Progenitor cell of endocrine pancreas (in vitro differentiated cells): ENCODE data around the gene ERC1. TPM values are rescaled to one million over a fixed set of nuclear protein-coding genes. Genes with fewer than 3 reads are reported as not detected.

Experiments
- DNase-seq: peaks from one replicate; pipeline ENCODE4 v3.0.0; 2021; ENCODE audit warnings: low spot score; ENCODE audit not compliant: unreplicated experiment
- H3K27ac Mint-ChIP-seq: 2 replicates; pipeline ENCODE4 v1.8.0; 2021; ENCODE audit warnings: mild to moderate bottlenecking, moderate library complexity, mixed read lengths
- H3K27me3 Mint-ChIP-seq: 2 replicates; pipeline ENCODE4 v1.8.0; 2021; ENCODE audit warnings: mixed read lengths
- H3K36me3 Mint-ChIP-seq: 2 replicates; pipeline ENCODE4 v1.8.0; 2022; ENCODE audit warnings: mixed read lengths; ENCODE audit not compliant: insufficient read depth
- H3K4me1 Mint-ChIP-seq: 2 replicates; pipeline ENCODE4 v1.8.0; 2021; ENCODE audit warnings: low read depth, mixed read lengths
- H3K4me3 Mint-ChIP-seq: 2 replicates; pipeline ENCODE4 v1.8.0; 2021; ENCODE audit warnings: low read depth, mild to moderate bottlenecking, moderate library complexity, mixed read lengths
- H3K9me3 Mint-ChIP-seq: 2 replicates; pipeline ENCODE4 v1.8.0; 2021; ENCODE audit warnings: low read depth, mixed read lengths
- CTCF ChIP-seq: fragments of 200-600 bp; sonication (generic); IDR thresholded peaks from one replicate; pipeline ENCODE4 v1.5.0; 2021; ENCODE audit warnings: antibody characterized with exemption, mild to moderate bottlenecking; ENCODE audit not compliant: unreplicated experiment
- total RNA-seq: library from RNA; stranded (reverse); gene quantifications from 2 replicates; pipeline ENCODE4 v1.2.1, GENCODE V29; 2021

Gene ERC1
- total RNA-seq, 1 donor from 2014 or later, result 146 TPM

- peaks cover 66% of the 10 kb centered on the region for H3K27me3 Mint-ChIP-seq
- H3K9me3 Mint-ChIP-seq, result no peaks in the 10 kb centered on the region
- TF ChIP-seq CTCF, result peak; percentile 11
- no peak overlapping the region for H3K27ac Mint-ChIP-seq
- peak overlapping the region; percentile 72 for H3K4me3 Mint-ChIP-seq
- peaks cover 16% of the 10 kb centered on the region for H3K4me1 Mint-ChIP-seq
- no peak for DNase-seq
- no peaks in the 10 kb centered on the region for H3K36me3 Mint-ChIP-seq
Measured at GRCh38 chr12:1532375-1533165, 541.5 kb downstream of the ERC1 start.

GRCh38 chr12:1533205-1533601 lies 542.2 kb downstream of the ERC1 start:
- Mint-ChIP-seq H3K9me3 (no peaks in the 10 kb centered on the region), H3K4me3 (no peak overlapping the region), H3K27me3 (peaks cover 62% of the 10 kb centered on the region), H3K4me1 (peaks cover 16% of the 10 kb centered on the region), H3K27ac (no peak overlapping the region), H3K36me3 (no peaks in the 10 kb centered on the region)
- no peak for DNase-seq
- TF ChIP-seq CTCF, result peak; percentile 19

- peak overlapping the region; percentile 36 for H3K27ac Mint-ChIP-seq
- no peak overlapping the region for H3K4me3 Mint-ChIP-seq
- H3K9me3 Mint-ChIP-seq, result no peaks in the 10 kb centered on the region
- no peak for DNase-seq
- peaks cover 57% of the 10 kb centered on the region for H3K27me3 Mint-ChIP-seq
- TF ChIP-seq CTCF, result no peak
- peaks cover 15% of the 10 kb centered on the region for H3K4me1 Mint-ChIP-seq
- no peaks in the 10 kb centered on the region for H3K36me3 Mint-ChIP-seq
Measured at GRCh38 chr12:1533602-1534304, 542.7 kb downstream of the ERC1 start.

- H3K4me3 Mint-ChIP-seq, result no peak overlapping the region
- H3K4me1 Mint-ChIP-seq, result peaks cover 12% of the 10 kb centered on the region
- no peaks in the 10 kb centered on the region for H3K9me3 Mint-ChIP-seq
- no peak for DNase-seq
- no peak for TF ChIP-seq CTCF
- no peaks in the 10 kb centered on the region for H3K36me3 Mint-ChIP-seq
- H3K27me3 Mint-ChIP-seq, result peaks cover 50% of the 10 kb centered on the region
- no peak overlapping the region for H3K27ac Mint-ChIP-seq
Measured at GRCh38 chr12:1534748-1535147, 543.7 kb downstream of the ERC1 start.

GRCh38 chr12:1536817-1537216 lies 545.8 kb downstream of the ERC1 start:
- no peak for DNase-seq
- H3K4me1 Mint-ChIP-seq, result peaks cover 12% of the 10 kb centered on the region
- H3K9me3 Mint-ChIP-seq, result no peaks in the 10 kb centered on the region
- H3K36me3 Mint-ChIP-seq, result no peaks in the 10 kb centered on the region
- H3K4me3 Mint-ChIP-seq, result no peak overlapping the region
- H3K27ac Mint-ChIP-seq, result no peak overlapping the region
- H3K27me3 Mint-ChIP-seq, result peaks cover 43% of the 10 kb centered on the region
- no peak for TF ChIP-seq CTCF
